Peyer's patch (tissue), 4 donors: ENCODE measurements around the gene SVOPL.

Source experiments
- POLR2A ChIP-seq, 2 donors: fragments of 450-650 bp; IDR thresholded peaks; one replicate each; pipeline ENCODE4 v1.5.1; 2017; ENCODE audit warnings: antibody characterized with exemption in 2 of 2, mild to moderate bottlenecking in 2 of 2, moderate library complexity in 2 of 2
- TF ChIP-seq, protein P1 (sequence below), 6 experiments: fragments of 450-650 bp in 4 of 6; fragments of 200-600 bp in 2 of 6; sonication (generic) in 1 of 6; IDR thresholded peaks; one replicate each; pipeline ENCODE4 v1.5.1; 2017 to 2019; ENCODE audit warnings: antibody characterized with exemption in 6 of 6, mild to moderate bottlenecking in 3 of 6, moderate library complexity in 1 of 6

DNA sequence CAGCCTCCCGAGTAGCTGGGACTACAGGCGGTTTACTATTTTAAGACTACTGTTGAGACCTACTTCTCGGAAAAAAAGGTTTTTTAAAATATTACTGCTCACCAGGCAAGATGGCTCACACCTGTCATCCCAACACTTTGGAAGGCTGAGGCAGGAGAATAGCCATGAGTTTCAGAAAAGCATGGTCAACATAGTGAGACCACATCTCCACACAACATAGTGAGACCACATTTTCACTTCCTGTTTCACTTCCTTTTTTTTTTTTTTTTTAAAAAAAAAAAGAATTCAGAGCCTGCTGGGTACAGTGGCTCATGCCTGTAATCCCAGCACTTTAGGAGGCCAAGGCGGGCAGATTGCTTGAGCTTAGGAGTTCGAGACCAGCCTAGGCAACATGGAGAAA is 46.5 kb downstream of the SVOPL start:
- TF ChIP-seq, protein P1, sequence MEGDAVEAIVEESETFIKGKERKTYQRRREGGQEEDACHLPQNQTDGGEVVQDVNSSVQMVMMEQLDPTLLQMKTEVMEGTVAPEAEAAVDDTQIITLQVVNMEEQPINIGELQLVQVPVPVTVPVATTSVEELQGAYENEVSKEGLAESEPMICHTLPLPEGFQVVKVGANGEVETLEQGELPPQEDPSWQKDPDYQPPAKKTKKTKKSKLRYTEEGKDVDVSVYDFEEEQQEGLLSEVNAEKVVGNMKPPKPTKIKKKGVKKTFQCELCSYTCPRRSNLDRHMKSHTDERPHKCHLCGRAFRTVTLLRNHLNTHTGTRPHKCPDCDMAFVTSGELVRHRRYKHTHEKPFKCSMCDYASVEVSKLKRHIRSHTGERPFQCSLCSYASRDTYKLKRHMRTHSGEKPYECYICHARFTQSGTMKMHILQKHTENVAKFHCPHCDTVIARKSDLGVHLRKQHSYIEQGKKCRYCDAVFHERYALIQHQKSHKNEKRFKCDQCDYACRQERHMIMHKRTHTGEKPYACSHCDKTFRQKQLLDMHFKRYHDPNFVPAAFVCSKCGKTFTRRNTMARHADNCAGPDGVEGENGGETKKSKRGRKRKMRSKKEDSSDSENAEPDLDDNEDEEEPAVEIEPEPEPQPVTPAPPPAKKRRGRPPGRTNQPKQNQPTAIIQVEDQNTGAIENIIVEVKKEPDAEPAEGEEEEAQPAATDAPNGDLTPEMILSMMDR (IDR thresholded peaks at IDR 0.05): no peak
- no peak for TF ChIP-seq POLR2A (IDR thresholded peaks at IDR 0.05)
